HL-60 (cell line): ENCODE measurements around the gene APPL2.
A peak's percentile ranks its signal among the peaks of the same experiment; 100 is the strongest.

Source experiments
- DNase-seq, 2 experiments: peaks; one replicate each; pipeline ENCODE4 v3.0.0-alpha.2; 2010 to 2020; ENCODE audit warnings: low read depth in 1 of 2, low spot score in 1 of 2
- H3K27ac ChIP-seq: fragments of 250-450 bp; sonication (Bioruptor Pico); replicated peaks from 2 replicates; pipeline ENCODE4 v1.5.1; 2020; ENCODE audit warnings: mild to moderate bottlenecking, moderate library complexity
- H3K27me3 ChIP-seq: fragments of 250-450 bp; sonication (Bioruptor Pico); 2 replicates; pipeline ENCODE4 v1.5.1; 2021; ENCODE audit warnings: mild to moderate bottlenecking, moderate library complexity; ENCODE audit not compliant: insufficient read depth, poor library complexity, severe bottlenecking
- H3K4me3 ChIP-seq: replicated peaks from 2 replicates; pipeline ENCODE4 v1.5.1; 2011; ENCODE audit warnings: mild to moderate bottlenecking, control low read depth, low read length; ENCODE audit not compliant: insufficient read depth
- CTCF ChIP-seq: IDR thresholded peaks from one replicate; pipeline ENCODE4 v1.5.1; 2011; ENCODE audit warnings: low read length, control low read depth, inconsistent platforms; ENCODE audit not compliant: insufficient read depth
- GABPA ChIP-seq: IDR thresholded peaks from 2 replicates; pipeline ENCODE4 v1.6.1; 2012; ENCODE audit warnings: low read depth
- POLR2AphosphoS5 ChIP-seq: IDR thresholded peaks from 2 replicates; pipeline ENCODE4 v1.6.1; 2012; ENCODE audit warnings: low read depth
- REST ChIP-seq: IDR thresholded peaks from 2 replicates; pipeline ENCODE4 v1.6.1; 2012; ENCODE audit warnings: low read depth; ENCODE audit not compliant: insufficient replicate concordance
- SPI1 ChIP-seq: IDR thresholded peaks from 2 replicates; pipeline ENCODE4 v1.6.1; 2012; ENCODE audit warnings: low read depth, mild to moderate bottlenecking, borderline replicate concordance

The APPL2 gene

GRCh38 chr12:105275997-105276733 lies 40.2 kb upstream of the APPL2 start:
- TF ChIP-seq CTCF (no peak), POLR2AphosphoS5 (no peak), REST (no peak), GABPA (no peak), SPI1 (no peak)
- no peak overlapping the region for H3K27ac ChIP-seq
- peak in 1 of 2 experiments; percentile 29 for DNase-seq
- no peak overlapping the region for H3K4me3 ChIP-seq
- no peaks in the 10 kb centered on the region for H3K27me3 ChIP-seq

- TF ChIP-seq CTCF, result no peak
- DNase-seq, result no peak
- Histone ChIP-seq H3K4me3 (no peak overlapping the region), H3K27me3 (no peaks in the 10 kb centered on the region), H3K27ac (no peak overlapping the region)
Measured at GRCh38 chr12:105274571-105274970, 38.6 kb upstream of the APPL2 start.

GRCh38 chr12:105273601-105274000 lies 37.6 kb upstream of the APPL2 start:
- no peak for TF ChIP-seq POLR2AphosphoS5
- TF ChIP-seq CTCF, result no peak
- no peak for TF ChIP-seq REST
- no peak for TF ChIP-seq SPI1
- no peak for TF ChIP-seq GABPA
- Histone ChIP-seq H3K4me3 (no peak overlapping the region), H3K27me3 (no peaks in the 10 kb centered on the region), H3K27ac (no peak overlapping the region)
- DNase-seq, result no peak

GRCh38 chr12:105272814-105273416 lies 36.9 kb upstream of the APPL2 start:
- H3K4me3 ChIP-seq, result no peak overlapping the region
- no peaks in the 10 kb centered on the region for H3K27me3 ChIP-seq
- H3K27ac ChIP-seq, result no peak overlapping the region
- no peak for TF ChIP-seq REST
- TF ChIP-seq CTCF, result no peak
- no peak for TF ChIP-seq POLR2AphosphoS5
- DNase-seq, result no peak
